ENCODE results near the gene MIOX. TPM values are rescaled to one million over a fixed set of nuclear protein-coding genes. Genes with fewer than 3 reads are reported as not detected.

The MIOX gene
- 10 to 100 TPM in 3 of 4 donors, 1 to 10 TPM in 1; 3.6 to 18.2 (median 13.4) TPM for polyA plus RNA-seq (ENCODE audit: insufficient read length in 4 of 4)

GRCh38 chr22:50486561-50487289 is at the start of gene MIOX:
Gene MIOX (plus strand): TSS chr22:50486859. CDS start chr22:50486898, 39 bp downstream.
- no peak for DNase-seq (ENCODE audit: low read depth in 4 of 4, low spot score in 2 of 4)

- no peak for DNase-seq (ENCODE audit: low read depth in 4 of 4, low spot score in 2 of 4)
Observed at GRCh38 chr22:50437511-50438304, 49.0 kb upstream of the MIOX start.

GRCh38 chr22:50438305-50439275 is 48.1 kb upstream of the MIOX start:
- no peak for DNase-seq (ENCODE audit: low read depth in 4 of 4, low spot score in 2 of 4)

GRCh38 chr22:50439314-50439870 is 47.3 kb upstream of the MIOX start:
- DNase-seq (ENCODE audit: low read depth in 4 of 4, low spot score in 2 of 4), result no peak

GRCh38 chr22:50439871-50440331 is 46.8 kb upstream of the MIOX start:
- no peak for DNase-seq (ENCODE audit: low read depth in 4 of 4, low spot score in 2 of 4)

- no peak for DNase-seq (ENCODE audit: low read depth in 4 of 4, low spot score in 2 of 4)
Observed at GRCh38 chr22:50440544-50441249, 46.0 kb upstream of the MIOX start.

GRCh38 chr22:50441428-50441993 is 45.1 kb upstream of the MIOX start:
- no peak for DNase-seq (ENCODE audit: low read depth in 4 of 4, low spot score in 2 of 4)

- no peak for DNase-seq (ENCODE audit: low read depth in 4 of 4, low spot score in 2 of 4)
Observed at GRCh38 chr22:50443197-50443596, 43.5 kb upstream of the MIOX start.

- no peak for DNase-seq (ENCODE audit: low read depth in 4 of 4, low spot score in 2 of 4)
Observed at GRCh38 chr22:50443801-50444625, 42.6 kb upstream of the MIOX start.

GRCh38 chr22:50444663-50445062 is 42.0 kb upstream of the MIOX start:
- peak in 1 of 4 donors; percentile 7 for DNase-seq (ENCODE audit: low read depth in 4 of 4, low spot score in 2 of 4)

- no peak for DNase-seq (ENCODE audit: low read depth in 4 of 4, low spot score in 2 of 4)
Observed at GRCh38 chr22:50445071-50445879, 41.4 kb upstream of the MIOX start.

- DNase-seq (ENCODE audit: low read depth in 4 of 4, low spot score in 2 of 4), result no peak
Observed at GRCh38 chr22:50445880-50446707, 40.6 kb upstream of the MIOX start.

GRCh38 chr22:50446708-50447575 is 39.7 kb upstream of the MIOX start:
- DNase-seq (ENCODE audit: low read depth in 4 of 4, low spot score in 2 of 4), result no peak

GRCh38 chr22:50447576-50448551 is 38.8 kb upstream of the MIOX start:
- no peak for DNase-seq (ENCODE audit: low read depth in 4 of 4, low spot score in 2 of 4)

- DNase-seq (ENCODE audit: low read depth in 4 of 4, low spot score in 2 of 4), result no peak
Observed at GRCh38 chr22:50452649-50453048, 34.0 kb upstream of the MIOX start.

Measured in left renal cortex interstitium (tissue), 4 donors.